Fibroblast of lung (primary cell): Measurements from ENCODE around the gene SAE1. TPM values are rescaled to one million over a fixed set of nuclear protein-coding genes. Genes with fewer than 3 reads are reported as not detected.

Experiments used
- DNase-seq, 2 donors: peaks; one replicate each; pipeline versions ENCODE4 v3.0.0 to v3.0.0-alpha.2; 2010; ENCODE audit warnings: low read depth in 2 of 2
- H2AFZ ChIP-seq: 2 replicates; pipeline ENCODE4 v1.5.1; 2012; ENCODE audit warnings: low read length, control low read depth, inconsistent platforms
- H3K27ac ChIP-seq: 2 replicates; pipeline ENCODE4 v1.5.1; 2011; ENCODE audit warnings: low read length, control low read depth; ENCODE audit not compliant: insufficient read depth
- H3K27me3 ChIP-seq: 2 replicates; pipeline ENCODE4 v1.5.1; 2011; ENCODE audit warnings: mild to moderate bottlenecking, low read length; ENCODE audit not compliant: control insufficient read depth, insufficient read depth
- H3K36me3 ChIP-seq: 2 replicates; pipeline ENCODE4 v1.5.1; 2011; ENCODE audit warnings: low read length; ENCODE audit not compliant: control insufficient read depth, insufficient read depth
- H3K4me1 ChIP-seq: 2 replicates; pipeline ENCODE4 v1.5.1; 2011; ENCODE audit warnings: low read length; ENCODE audit not compliant: control insufficient read depth, insufficient read depth; ENCODE audit errors: extremely low read depth
- H3K4me2 ChIP-seq: 2 replicates; pipeline ENCODE4 v1.5.1; 2011; ENCODE audit warnings: low read length, control low read depth; ENCODE audit not compliant: insufficient read depth; ENCODE audit errors: extremely low read depth
- H3K4me3 ChIP-seq, 4 experiments: fragments of 200-600 bp in 1 of 4; sonication (generic) in 1 of 4; replicated peaks in 1 of 4; 2 replicates each; pipeline ENCODE4 v1.5.1; 2011 to 2016; ENCODE audit warnings: low read length in 4 of 4, low read depth in 3 of 4, mild to moderate bottlenecking in 3 of 4, control low read depth in 2 of 4, inconsistent platforms in 1 of 4, mixed read lengths in 1 of 4; ENCODE audit not compliant: insufficient read depth in 1 of 4; ENCODE audit errors: control extremely low read depth in 1 of 4
- H3K79me2 ChIP-seq: 2 replicates; pipeline ENCODE4 v1.5.1; 2012; ENCODE audit warnings: mild to moderate bottlenecking, low read length, inconsistent platforms; ENCODE audit not compliant: control insufficient read depth, insufficient read depth
- H3K9ac ChIP-seq: 2 replicates; pipeline ENCODE4 v1.5.1; 2011; ENCODE audit warnings: mild to moderate bottlenecking, low read length, control low read depth; ENCODE audit not compliant: insufficient read depth
- H3K9me3 ChIP-seq: 2 replicates; pipeline ENCODE4 v1.5.1; 2012; ENCODE audit warnings: low read depth, low read length; ENCODE audit not compliant: control insufficient read depth, insufficient read depth
- H4K20me1 ChIP-seq: 2 replicates; pipeline ENCODE4 v1.5.1; 2011; ENCODE audit warnings: low read length; ENCODE audit not compliant: control insufficient read depth, insufficient read depth; ENCODE audit errors: extremely low read depth
- EZH2 ChIP-seq: IDR thresholded peaks from 2 replicates; pipeline ENCODE4 v1.5.1; 2012; ENCODE audit warnings: low read length, control low read depth, mild to moderate bottlenecking; ENCODE audit errors: missing control alignments
- polyA plus RNA-seq, 2 donors: library from polyadenylated mRNA; depleted of rRNA in 1 of 2; stranded (reverse) in 1 of 2; unstranded in 1 of 2; fragments of >200 nt; gene quantifications; 2 replicates each; pipeline ENCODE4 v1.2.1, GENCODE V29; 2011 to 2012; ENCODE audit warnings: missing spikeins in 1 of 2
- total RNA-seq: library from RNA; depleted of rRNA; stranded (reverse); fragments of >200 nt; gene quantifications from 2 replicates; pipeline ENCODE4 v1.2.1, GENCODE V29; 2014
- TF ChIP-seq, protein P1 (sequence below), 2 donors: IDR thresholded peaks in 1 of 2; conservative IDR thresholded peaks in 1 of 2; 1 replicate in 1 of 2; 2 replicates in 1 of 2; pipeline ENCODE4 v1.5.1; 2011 to 2012; ENCODE audit warnings: low read length in 2 of 2, control low read depth in 1 of 2, inconsistent platforms in 1 of 2, low read depth in 1 of 2, mild to moderate bottlenecking in 1 of 2

The SAE1 gene
- total and polyA plus RNA-seq, 2 donors (not counting 1 experiment from before 2014, with no cell fraction given) = 97.9 to 152 TPM

DNA sequence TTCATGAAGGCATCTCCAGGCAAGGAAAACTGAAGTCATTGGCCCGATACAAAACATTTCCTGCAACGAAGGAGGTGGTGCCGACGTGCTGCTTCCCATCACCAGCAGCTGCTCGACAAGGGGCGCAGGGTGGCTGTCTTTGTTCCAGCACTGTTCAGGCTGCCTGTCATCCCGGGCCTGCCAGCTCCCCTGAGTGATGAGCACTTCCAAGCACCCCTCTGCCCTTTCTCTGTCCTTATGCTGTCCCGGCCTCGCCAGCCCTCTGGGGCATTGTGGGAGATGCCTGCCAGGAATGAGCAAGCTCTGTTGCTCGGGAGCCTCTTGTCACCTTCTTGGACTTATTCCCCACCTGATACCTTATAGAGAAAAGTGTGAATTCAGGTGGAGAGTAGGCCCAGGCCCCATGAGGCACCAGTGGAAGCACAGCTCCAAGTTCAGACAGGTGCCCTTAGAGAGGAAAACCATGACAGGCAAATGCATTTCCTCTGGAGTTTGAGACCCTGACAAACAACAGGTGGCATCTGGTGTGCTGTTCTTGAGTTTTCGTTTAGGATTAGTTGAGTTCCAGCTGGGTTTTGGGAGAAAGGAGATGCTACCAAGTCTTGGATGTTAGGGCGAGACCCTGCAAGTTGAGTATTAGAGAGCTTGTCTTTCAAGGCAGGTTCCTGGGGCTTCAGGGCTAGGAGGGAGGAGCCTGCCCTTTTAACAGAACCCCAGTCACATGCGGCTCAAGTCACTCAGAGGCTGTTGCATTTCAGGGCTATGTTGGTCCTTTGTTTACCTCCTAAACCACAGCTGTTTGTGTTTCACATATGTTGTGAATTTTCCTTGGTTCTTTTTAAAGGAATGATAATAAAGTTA, 78.9 kb downstream of the SAE1 start:
- no peaks in the 10 kb centered on the region for H3K9me3 ChIP-seq
- H3K9ac ChIP-seq = no peak overlapping the region
- H3K4me1 ChIP-seq = peaks cover 3% of the 10 kb centered on the region
- DNase-seq = peak in 1 of 2 donors; percentile 38
- no peak overlapping the region for H3K27ac ChIP-seq
- H2AFZ ChIP-seq = no peak overlapping the region
- no peaks in the 10 kb centered on the region for H4K20me1 ChIP-seq
- TF ChIP-seq, protein P1, sequence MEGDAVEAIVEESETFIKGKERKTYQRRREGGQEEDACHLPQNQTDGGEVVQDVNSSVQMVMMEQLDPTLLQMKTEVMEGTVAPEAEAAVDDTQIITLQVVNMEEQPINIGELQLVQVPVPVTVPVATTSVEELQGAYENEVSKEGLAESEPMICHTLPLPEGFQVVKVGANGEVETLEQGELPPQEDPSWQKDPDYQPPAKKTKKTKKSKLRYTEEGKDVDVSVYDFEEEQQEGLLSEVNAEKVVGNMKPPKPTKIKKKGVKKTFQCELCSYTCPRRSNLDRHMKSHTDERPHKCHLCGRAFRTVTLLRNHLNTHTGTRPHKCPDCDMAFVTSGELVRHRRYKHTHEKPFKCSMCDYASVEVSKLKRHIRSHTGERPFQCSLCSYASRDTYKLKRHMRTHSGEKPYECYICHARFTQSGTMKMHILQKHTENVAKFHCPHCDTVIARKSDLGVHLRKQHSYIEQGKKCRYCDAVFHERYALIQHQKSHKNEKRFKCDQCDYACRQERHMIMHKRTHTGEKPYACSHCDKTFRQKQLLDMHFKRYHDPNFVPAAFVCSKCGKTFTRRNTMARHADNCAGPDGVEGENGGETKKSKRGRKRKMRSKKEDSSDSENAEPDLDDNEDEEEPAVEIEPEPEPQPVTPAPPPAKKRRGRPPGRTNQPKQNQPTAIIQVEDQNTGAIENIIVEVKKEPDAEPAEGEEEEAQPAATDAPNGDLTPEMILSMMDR (conservative IDR thresholded peaks at IDR 0.05 in 1 of 2, IDR thresholded peaks at IDR 0.05 in 1 of 2; ENCODE audit: low read depth in 1 of 2, low read length in 2 of 2) = no peak
- TF ChIP-seq EZH2 = no peak
- no peak overlapping the region for H3K4me2 ChIP-seq
- no peaks in the 10 kb centered on the region for H3K27me3 ChIP-seq
- no peaks in the 10 kb centered on the region for H3K79me2 ChIP-seq
- H3K4me3 ChIP-seq = no peak overlapping the region
- H3K36me3 ChIP-seq = peaks cover 9% of the 10 kb centered on the region

DNA sequence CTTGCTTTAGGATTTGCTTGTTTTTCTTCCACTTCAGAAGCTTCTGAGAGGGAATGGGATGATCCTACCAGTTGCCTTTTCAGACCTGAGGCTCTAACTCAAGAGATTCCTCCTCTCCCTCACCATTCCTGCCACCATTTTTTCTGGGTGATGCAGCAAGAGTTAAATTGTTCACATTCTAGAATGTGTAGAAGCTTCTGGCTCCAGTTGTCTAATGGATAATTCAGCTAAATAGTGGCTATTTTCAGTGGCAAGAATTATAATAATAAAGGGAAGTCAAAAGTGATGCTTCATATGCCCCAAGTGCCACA, 79.5 kb downstream of the SAE1 start:
- no peak for DNase-seq
- Histone ChIP-seq H4K20me1 (no peaks in the 10 kb centered on the region), H3K79me2 (no peaks in the 10 kb centered on the region), H3K36me3 (peaks cover 9% of the 10 kb centered on the region), H3K4me3 (no peak overlapping the region), H3K4me1 (peaks cover 3% of the 10 kb centered on the region), H2AFZ (no peak overlapping the region), H3K9ac (no peak overlapping the region), H3K27ac (peak overlapping the region; percentile 42), H3K9me3 (no peaks in the 10 kb centered on the region), H3K4me2 (no peak overlapping the region), H3K27me3 (no peaks in the 10 kb centered on the region)
- TF ChIP-seq, protein P1 (conservative IDR thresholded peaks at IDR 0.05 in 1 of 2, IDR thresholded peaks at IDR 0.05 in 1 of 2; ENCODE audit: low read depth in 1 of 2, low read length in 2 of 2) = no peak
- no peak for TF ChIP-seq EZH2

DNA sequence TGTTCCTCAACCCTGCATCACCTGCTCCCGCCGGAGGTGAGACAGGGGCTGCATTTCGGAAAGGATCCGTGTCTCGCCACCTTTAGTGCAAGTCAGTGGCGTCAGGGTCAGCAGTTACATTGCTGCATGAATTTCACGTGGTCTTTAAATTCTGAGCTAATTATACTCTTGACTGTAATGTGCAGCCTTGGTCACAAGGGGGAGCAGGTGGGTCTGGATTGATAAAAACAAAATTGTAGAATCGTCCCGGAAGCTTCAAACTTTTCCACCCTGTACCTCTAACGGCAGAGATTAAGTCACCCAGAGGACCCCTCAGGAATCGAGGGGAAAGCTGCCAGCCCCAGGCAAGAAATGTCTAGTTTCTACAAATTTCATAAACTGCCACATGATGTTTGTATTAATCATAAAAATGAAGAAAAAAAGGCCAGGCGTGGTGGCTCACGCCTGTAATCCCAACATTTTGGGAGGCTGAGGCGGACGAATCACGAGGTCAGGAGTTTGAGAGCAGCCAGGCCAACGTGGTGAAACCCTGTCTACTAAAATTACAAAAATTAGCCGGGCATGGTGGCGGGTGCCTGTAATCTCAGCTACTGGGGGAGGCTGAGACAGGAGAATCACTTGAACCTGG, 80.2 kb downstream of the SAE1 start:
- Histone ChIP-seq H3K36me3 (peaks cover 6% of the 10 kb centered on the region), H3K4me2 (no peak overlapping the region), H3K9ac (no peak overlapping the region), H3K4me3 (no peak overlapping the region), H2AFZ (no peak overlapping the region), H4K20me1 (no peaks in the 10 kb centered on the region), H3K27ac (peak overlapping the region; percentile 58), H3K27me3 (no peaks in the 10 kb centered on the region), H3K9me3 (no peaks in the 10 kb centered on the region), H3K4me1 (peaks cover 3% of the 10 kb centered on the region), H3K79me2 (no peaks in the 10 kb centered on the region)
- TF ChIP-seq EZH2 = no peak
- TF ChIP-seq, protein P1 (conservative IDR thresholded peaks at IDR 0.05 in 1 of 2, IDR thresholded peaks at IDR 0.05 in 1 of 2; ENCODE audit: low read depth in 1 of 2, low read length in 2 of 2) = peak; percentile 70 to 85
- DNase-seq = peak; percentile 64 to 88
